ENCODE results near the gene NADK2. TPM values are rescaled to one million over a fixed set of nuclear protein-coding genes. Genes with fewer than 3 reads are reported as not detected.

The NADK2 gene
- total and polyA plus RNA-seq, 10 of the 15 experiments (the other 5 are each of a cell fraction or from before 2014, with no cell fraction given), result 2.4 to 9.0 (median 6.3) TPM

- TF ChIP-seq PRDM15 (CRISPR knock-in tag; IDR thresholded peaks at IDR 0.05) (no peak), IRF5 (IDR thresholded peaks at IDR 0.05; ENCODE audit: borderline replicate concordance) (no peak), E2F4 (IDR thresholded peaks at IDR 0.05; ENCODE audit: low read depth, low read length) (no peak), JUND (IDR thresholded peaks at IDR 0.05; ENCODE audit: low read depth, low read length) (no peak), BRCA1 (IDR thresholded peaks at IDR 0.05; ENCODE audit: low read depth, low read length) (no peak), SREBF2 (IDR thresholded peaks at IDR 0.05; ENCODE audit: low read length) (no peak), RB1 (IDR thresholded peaks at IDR 0.05; ENCODE audit: borderline replicate concordance) (no peak)
Observed at GRCh38 chr5:36285837-36286615, 44.3 kb upstream of the NADK2 start (continued).
